Effector memory CD4-positive, alpha-beta T cell (primary cell): ENCODE data around the gene NKD2.
"Not testable (repeated sequence)": the region's sequence is repeated elsewhere in the genome, so short reads cannot be mapped to it uniquely, and the experiment has no call there.

Experiments used
- DNase-seq, 3 donors: peaks; one replicate each; pipeline ENCODE4 v3.0.0-alpha.2; 2020
- H3K27ac ChIP-seq: 2 replicates; pipeline ENCODE4 v1.7.0; 2013; ENCODE audit warnings: mild to moderate bottlenecking, low read length, moderate library complexity; ENCODE audit not compliant: insufficient read depth, poor library complexity, severe bottlenecking
- H3K27me3 ChIP-seq: replicated peaks from 2 replicates; pipeline ENCODE4 v1.7.0; 2013; ENCODE audit warnings: mild to moderate bottlenecking, low read length; ENCODE audit not compliant: insufficient read depth, control insufficient read depth, poor library complexity, severe bottlenecking
- H3K36me3 ChIP-seq: 2 replicates; pipeline ENCODE4 v1.7.0; 2013; ENCODE audit warnings: mild to moderate bottlenecking, low read length, moderate library complexity; ENCODE audit not compliant: control insufficient read depth, insufficient read depth
- H3K4me1 ChIP-seq: 2 replicates; pipeline ENCODE4 v1.7.0; 2013; ENCODE audit warnings: low read length, mild to moderate bottlenecking; ENCODE audit not compliant: control insufficient read depth, insufficient read depth, poor library complexity, severe bottlenecking
- H3K4me3 ChIP-seq: 2 replicates; pipeline ENCODE4 v1.7.0; 2013; ENCODE audit warnings: low read length, low read depth, mild to moderate bottlenecking; ENCODE audit not compliant: insufficient read depth, poor library complexity, severe bottlenecking
- H3K9me3 ChIP-seq: 2 replicates; pipeline ENCODE4 v1.7.0; 2013; ENCODE audit warnings: mild to moderate bottlenecking, low read length, moderate library complexity; ENCODE audit not compliant: control insufficient read depth

The NKD2 gene

DNA sequence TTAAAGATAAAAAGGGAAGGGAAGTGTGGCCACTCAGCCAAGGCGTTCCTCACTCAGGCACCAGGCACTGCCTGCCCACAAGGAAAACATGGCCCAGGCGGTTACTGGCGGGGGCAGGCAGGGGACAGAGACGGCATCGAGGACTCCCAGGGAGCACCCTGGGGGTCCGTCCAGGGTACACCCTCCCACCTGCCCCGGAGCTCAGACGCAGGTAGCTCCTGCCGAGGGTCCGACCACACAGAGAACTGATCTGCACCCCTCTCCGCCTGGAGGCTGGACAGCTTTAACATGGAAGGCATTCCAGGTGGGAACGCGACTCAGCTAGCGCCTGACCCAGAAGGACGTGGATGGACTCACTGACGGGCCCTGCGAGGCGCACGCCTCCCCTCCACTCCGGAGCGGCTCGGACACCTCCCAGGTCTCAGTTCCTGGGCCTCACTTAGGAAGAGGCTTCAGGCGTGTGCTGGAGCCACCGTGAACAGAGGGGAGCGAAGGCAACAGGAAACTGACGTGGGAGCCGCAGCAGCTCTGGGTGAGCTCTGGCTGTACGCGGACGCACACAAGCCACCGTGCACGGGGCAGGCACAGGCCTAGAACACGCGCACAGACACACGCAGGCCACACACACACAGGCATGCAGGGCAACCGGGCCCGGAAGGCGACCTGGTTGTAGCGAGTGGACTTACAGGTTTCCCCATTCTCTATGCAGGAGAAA lies 47.5 kb downstream of the NKD2 start:
- DNase-seq: no peak
- no peaks in the 10 kb centered on the region for H3K27me3 ChIP-seq
- H3K36me3 ChIP-seq: peaks cover 68% of the 10 kb centered on the region
- H3K27ac ChIP-seq: no peak overlapping the region
- no peaks in the 10 kb centered on the region for H3K4me1 ChIP-seq
- no peaks in the 10 kb centered on the region for H3K9me3 ChIP-seq
- H3K4me3 ChIP-seq: no peak overlapping the region

DNA sequence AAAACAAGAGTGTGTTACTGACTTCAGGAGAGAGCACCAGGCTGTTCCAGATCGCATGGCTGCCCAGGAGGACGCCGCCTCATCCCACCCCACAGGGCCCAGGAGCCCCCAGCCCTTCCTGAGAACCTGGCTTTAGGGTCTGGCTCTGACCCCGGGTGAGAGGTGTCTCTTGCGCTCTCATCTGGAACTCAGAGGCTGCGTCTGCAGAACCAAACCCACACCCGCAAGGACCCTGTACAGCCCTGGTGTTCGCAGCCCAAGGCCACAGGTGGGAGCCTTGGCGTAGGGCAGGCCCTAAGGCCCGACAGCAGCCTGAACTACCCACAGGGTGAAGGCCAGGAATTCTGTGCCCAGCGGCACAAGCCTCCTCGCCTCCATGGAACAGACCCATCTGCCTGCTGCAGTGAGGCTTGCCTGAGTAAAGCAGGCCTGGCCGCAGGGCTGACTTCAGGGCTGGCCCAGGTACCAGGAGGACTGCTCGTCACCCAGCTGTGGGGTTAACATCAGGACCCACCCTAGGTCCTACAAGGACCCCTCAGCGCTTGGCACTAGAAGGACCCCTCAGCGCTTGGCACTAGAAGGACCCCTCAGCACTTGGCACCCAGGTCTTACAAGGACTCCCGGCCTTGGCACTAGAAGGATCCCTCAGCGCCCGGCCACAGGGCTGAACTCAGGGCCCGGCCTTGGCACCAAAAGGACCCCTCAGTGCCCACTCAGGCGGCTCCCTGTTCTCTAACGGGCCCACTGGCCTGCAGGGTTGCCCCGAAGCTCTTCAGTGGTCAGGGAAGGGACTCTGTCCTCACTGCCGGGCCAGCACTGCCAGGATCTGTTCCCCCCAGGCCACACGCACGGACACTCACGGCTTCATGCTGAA lies 48.2 kb downstream of the NKD2 start:
- Histone ChIP-seq H3K36me3 (peaks cover 71% of the 10 kb centered on the region), H3K27me3 (no peaks in the 10 kb centered on the region), H3K4me1 (no peaks in the 10 kb centered on the region), H3K27ac (no peak overlapping the region), H3K9me3 (no peaks in the 10 kb centered on the region), H3K4me3 (no peak overlapping the region)
- DNase-seq: no peak

DNA sequence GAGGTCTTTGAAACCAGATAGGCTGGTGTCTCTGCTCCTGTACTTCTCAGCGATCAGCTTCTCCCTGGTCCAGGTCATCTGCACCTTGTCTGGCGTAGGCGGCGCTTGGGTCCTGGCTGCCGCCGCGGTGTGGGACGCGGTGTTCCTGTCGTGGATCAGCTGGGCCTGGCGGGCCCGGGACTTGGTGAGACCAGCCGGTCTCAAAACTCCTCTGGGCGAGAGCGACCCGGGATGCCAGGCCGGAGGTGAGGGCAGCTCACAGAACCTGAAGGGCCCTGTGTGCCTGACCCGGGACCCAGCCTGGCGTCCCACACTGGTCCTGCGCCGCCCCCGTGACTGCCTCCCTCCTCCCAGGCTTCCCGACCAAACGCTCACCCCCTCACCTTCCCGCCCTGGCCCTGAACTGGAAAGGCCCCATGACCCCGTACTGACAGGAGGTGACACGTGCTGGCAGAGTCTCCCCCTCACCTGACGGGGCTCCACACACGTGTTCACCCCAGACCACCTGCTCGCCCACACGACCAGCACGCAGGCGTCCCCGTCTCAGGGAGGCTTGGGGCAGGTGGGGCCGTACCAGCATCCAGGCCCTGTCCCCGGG lies 49.0 kb downstream of the NKD2 start:
- Histone ChIP-seq H3K27ac (no peak overlapping the region), H3K4me1 (no peaks in the 10 kb centered on the region), H3K9me3 (no peaks in the 10 kb centered on the region), H3K27me3 (no peaks in the 10 kb centered on the region), H3K4me3 (no peak overlapping the region), H3K36me3 (peaks cover 76% of the 10 kb centered on the region)
- no peak for DNase-seq

DNA sequence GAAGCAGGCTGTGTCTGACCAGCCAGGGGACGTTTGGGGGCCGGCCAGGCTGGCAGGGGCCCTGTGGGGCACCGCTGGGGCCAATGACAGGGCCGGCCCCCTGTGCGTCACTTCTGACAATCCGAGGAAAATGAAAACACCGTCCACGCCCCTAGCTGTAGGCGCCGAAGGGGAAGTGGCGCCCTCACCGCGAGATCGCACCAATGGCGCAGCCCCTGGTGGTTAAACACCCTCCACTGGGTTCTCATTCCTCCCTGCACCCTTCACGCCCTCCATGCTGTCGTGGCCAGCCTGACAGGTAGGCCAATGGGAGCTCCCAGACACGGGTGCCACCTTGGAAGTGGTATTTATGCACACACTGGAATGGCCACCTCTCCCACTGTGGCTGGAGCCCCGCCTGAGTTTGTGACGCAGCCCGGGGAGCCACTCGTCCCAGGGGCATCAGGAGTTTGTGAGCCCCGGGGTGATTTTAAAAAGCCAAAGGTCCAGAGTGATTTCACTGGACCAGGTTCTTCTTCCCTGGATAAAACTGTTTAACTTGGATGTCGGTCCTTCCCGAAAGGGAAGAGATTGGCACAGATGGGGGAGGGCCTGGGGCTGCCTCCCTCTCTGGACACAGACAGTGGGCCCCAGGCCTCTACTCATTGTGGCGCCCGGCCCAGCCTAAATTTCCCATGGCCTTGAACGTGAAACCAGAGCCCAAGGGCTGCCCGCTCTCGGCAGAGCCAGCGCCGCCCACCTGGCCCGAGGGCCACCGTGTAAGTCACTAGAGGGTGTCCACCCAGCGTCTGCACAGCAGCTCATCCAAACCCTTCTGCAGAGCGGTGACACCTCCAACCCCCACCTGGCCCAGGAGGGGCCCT lies 49.7 kb downstream of the NKD2 start:
- Histone ChIP-seq H3K4me1 (no peaks in the 10 kb centered on the region), H3K27me3 (no peaks in the 10 kb centered on the region), H3K36me3 (peaks cover 76% of the 10 kb centered on the region), H3K27ac (no peak overlapping the region), H3K4me3 (no peak overlapping the region), H3K9me3 (no peaks in the 10 kb centered on the region)
- DNase-seq: no peak

DNA sequence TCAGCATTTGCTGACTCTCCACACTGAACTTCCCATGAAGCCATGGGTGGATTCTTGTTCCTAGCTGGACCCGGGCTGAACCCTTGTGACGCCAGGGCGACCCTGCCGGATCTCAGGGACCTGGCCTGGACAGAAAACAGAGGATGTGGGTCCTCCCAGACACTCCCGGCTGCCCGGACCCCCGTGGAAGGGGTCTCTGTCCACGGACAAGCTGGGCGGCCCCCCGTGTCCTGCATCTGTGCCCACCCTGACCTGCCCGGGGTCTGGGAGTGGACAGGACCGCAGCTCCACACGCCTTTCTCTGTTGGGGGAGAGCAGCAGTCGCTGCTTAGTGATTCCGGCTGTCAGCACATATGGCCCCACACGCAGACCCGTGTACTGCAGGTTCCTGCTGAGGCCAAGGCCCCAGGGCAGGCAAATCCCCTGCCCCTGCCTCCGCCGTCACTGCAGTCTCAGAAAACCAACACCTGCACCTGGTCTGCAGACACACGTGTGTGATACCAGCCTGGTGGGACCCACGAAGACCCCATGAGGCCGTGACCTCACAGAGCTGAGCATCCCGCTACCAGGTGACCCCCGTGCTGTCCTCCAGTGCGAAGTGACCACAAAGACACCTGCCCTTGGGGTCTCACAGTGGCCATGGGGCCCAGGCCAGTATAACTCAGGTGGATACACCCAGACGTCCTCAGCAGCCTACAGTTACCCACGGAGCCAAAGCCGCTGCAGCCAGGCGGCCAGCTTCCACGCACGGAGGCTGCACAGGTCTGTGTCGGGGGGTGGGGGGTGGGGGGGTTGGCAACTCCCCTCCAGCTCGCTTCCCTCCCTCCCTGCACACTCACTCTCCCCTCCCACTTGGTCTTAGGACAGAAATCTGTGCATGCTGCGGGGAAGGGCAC lies 50.6 kb downstream of the NKD2 start:
- Histone ChIP-seq H3K9me3 (no peaks in the 10 kb centered on the region), H3K27ac (no peak overlapping the region), H3K36me3 (peaks cover 80% of the 10 kb centered on the region), H3K4me1 (no peaks in the 10 kb centered on the region), H3K4me3 (no peak overlapping the region), H3K27me3 (no peaks in the 10 kb centered on the region)
- no peak for DNase-seq

DNA sequence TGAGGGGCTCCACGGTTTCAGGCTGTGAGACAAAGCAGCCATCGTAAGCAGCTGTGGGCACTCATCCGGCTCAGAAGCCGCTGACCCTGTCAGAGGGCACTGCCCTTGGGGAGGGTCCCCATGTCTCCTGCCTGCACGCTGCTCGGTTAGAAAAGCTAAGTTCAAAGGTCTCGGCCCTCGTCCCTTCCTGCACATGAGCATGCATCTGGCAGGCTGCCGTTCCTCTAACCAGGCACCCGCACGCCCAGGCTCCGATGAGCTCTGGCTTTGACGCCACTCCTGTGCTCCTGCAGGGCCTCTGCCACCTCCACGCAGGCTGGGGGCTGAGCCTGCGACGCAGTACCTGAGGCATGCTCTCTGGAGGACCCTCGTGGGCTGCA lies 51.3 kb downstream of the NKD2 start:
- DNase-seq: no peak
- H3K4me3 ChIP-seq: no peak overlapping the region
- peaks cover 82% of the 10 kb centered on the region for H3K36me3 ChIP-seq

DNA sequence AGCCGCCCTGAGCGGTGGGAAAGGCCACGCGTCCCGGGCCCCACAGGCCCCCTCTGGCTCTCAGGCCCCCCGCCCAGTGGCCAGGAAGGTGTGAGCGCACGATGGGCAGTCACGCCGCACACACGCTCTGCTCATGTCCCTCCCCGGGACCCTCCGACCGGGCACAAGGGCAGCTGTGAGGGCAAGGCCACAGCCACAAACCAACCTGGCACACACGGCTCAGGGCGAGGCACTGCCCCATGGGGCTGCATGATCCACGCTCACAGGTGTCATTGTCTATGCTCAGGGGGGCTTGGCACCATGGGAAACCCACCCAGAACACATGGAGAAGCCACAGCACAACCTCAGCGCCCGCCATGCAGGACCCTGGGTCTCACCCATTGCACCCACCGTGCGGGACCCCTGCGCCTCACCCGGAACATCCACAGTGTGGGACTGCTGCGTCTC lies 52.0 kb downstream of the NKD2 start:
- DNase-seq: no peak
- H3K4me3 ChIP-seq: no peak overlapping the region
- H3K9me3 ChIP-seq: no peaks in the 10 kb centered on the region
- no peak overlapping the region for H3K27ac ChIP-seq
- peaks cover 82% of the 10 kb centered on the region for H3K36me3 ChIP-seq
- no peaks in the 10 kb centered on the region for H3K27me3 ChIP-seq
- no peaks in the 10 kb centered on the region for H3K4me1 ChIP-seq

More for the DNA sequence above, 51.3 kb downstream of the NKD2 start:
- no peaks in the 10 kb centered on the region for H3K27me3 ChIP-seq
- H3K9me3 ChIP-seq: no peaks in the 10 kb centered on the region
- H3K27ac ChIP-seq: no peak overlapping the region
- H3K4me1 ChIP-seq: no peaks in the 10 kb centered on the region

DNA sequence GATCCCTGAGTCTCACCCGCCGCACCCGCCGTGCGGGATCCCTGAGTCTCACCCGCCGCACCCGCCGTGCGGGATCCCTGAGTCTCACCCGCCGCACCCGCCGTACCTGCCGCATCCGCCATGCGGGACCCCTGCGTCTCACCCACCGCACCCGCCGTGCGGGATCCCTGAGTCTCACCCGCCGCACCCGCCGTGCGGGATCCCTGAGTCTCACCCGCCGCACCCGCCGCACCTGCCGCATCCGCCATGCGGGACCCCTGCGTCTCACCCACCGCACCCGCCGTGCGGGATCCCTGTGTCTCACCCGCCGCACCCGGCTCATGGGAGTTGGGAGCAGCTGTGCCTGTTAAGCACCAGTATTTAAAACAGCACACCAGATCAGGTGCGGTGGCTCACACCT lies 52.7 kb downstream of the NKD2 start:
- not testable (repeated sequence) for DNase-seq, H3K4me1 ChIP-seq, H3K27me3 ChIP-seq, H3K9me3 ChIP-seq, H3K27ac ChIP-seq, H3K4me3 ChIP-seq
- peaks cover 75% of the 10 kb centered on the region for H3K36me3 ChIP-seq

DNA sequence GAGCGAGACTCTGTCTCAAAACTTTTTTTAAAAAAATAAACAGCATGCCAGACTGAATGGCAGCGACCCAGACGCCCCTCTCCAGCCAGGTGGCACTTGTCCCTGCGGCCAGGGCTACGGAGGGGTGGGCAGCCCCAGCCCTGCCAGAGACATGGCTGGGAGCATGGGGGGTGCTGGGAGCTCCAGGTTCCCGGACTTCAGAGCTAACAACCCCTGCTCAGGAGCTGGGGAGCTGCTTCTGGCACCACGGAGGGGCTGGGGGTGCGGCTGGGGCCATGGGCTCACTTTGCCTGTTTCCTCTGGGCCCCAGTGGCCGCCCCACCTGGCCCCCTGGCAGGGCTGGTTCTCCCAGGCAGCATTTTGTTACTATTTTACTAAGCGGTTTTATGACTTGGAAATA lies 53.3 kb downstream of the NKD2 start:
- Histone ChIP-seq H3K27ac (no peak overlapping the region), H3K36me3 (peaks cover 76% of the 10 kb centered on the region), H3K4me3 (no peak overlapping the region), H3K9me3 (no peaks in the 10 kb centered on the region), H3K27me3 (no peaks in the 10 kb centered on the region), H3K4me1 (no peaks in the 10 kb centered on the region)
- no peak for DNase-seq
